AG10803 (cell line): Measurements from ENCODE around the gene POU5F1.
"Not testable (repeated sequence)": the region's sequence is repeated elsewhere in the genome, so short reads cannot be mapped to it uniquely, and the experiment has no call there.

Experiments used
- DNase-seq: peaks from one replicate; pipeline ENCODE4 v3.0.0; 2010; ENCODE audit warnings: low read depth
- H3K4me3 ChIP-seq: 2 replicates; pipeline ENCODE4 v1.5.1; 2011; ENCODE audit warnings: mild to moderate bottlenecking, low read length, control low read depth
- TF ChIP-seq, protein P1 (sequence below): conservative IDR thresholded peaks from 2 replicates; pipeline ENCODE4 v1.5.1; 2011; ENCODE audit warnings: mild to moderate bottlenecking, low read length, control low read depth, inconsistent platforms

Gene POU5F1

DNA sequence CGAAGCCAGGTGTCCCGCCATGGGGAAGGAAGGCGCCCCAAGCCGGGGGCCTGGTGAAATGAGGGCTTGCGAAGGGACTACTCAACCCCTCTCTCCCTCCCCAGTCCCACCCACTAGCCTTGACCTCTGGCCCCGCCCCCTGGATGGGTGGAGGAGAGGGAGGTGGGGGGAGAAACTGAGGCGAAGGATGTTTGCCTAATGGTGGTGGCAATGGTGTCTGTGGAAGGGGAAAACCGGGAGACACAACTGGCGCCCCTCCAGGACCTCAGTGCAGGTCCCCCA lies at the start of gene POU5F1:
TSS of gene POU5F1 (minus strand) at position 83 of the 282 bp plus-strand sequence. CDS start at position 21, 62 bp downstream.
- H3K4me3 ChIP-seq, result no peak within 1 kb of the TSS
- DNase-seq, result no peak
- TF ChIP-seq, protein P1, sequence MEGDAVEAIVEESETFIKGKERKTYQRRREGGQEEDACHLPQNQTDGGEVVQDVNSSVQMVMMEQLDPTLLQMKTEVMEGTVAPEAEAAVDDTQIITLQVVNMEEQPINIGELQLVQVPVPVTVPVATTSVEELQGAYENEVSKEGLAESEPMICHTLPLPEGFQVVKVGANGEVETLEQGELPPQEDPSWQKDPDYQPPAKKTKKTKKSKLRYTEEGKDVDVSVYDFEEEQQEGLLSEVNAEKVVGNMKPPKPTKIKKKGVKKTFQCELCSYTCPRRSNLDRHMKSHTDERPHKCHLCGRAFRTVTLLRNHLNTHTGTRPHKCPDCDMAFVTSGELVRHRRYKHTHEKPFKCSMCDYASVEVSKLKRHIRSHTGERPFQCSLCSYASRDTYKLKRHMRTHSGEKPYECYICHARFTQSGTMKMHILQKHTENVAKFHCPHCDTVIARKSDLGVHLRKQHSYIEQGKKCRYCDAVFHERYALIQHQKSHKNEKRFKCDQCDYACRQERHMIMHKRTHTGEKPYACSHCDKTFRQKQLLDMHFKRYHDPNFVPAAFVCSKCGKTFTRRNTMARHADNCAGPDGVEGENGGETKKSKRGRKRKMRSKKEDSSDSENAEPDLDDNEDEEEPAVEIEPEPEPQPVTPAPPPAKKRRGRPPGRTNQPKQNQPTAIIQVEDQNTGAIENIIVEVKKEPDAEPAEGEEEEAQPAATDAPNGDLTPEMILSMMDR, result no peak

DNA sequence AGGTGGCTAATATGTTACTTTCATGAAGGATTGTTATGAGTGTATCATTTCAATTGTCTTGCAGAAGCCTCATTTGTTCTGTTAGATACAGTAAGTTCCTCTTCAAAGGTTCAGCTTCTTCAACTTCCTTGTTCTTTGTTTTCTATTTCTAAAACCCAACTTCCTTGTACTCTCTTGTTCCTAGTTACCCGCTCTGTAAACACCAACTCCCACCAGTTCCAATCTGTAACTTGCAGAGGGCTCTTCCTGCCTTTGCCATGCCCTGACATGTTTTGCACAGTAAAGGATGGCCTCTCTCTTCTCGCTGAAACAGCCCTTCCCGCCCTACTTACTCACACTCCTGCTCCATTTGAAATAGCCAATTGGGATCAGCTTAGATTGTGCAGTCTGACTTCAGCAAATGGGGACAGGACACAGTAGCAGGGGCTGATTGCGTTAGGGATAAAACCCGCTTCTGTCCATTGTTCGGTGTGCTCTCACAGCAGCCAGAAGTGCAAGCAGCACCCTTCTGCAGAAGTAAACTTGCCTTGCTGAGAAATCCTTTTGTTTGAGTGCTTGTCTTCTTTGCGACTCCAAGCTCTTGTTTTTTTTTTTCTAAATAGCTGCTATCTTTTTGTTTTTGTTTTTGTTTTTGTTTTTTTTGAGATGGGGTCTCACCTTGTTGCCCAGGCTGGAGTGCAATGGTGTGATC lies 45.9 kb upstream of the POU5F1 start:
- DNase-seq, result no peak
- H3K4me3 ChIP-seq, result no peak overlapping the region
- TF ChIP-seq, protein P1, result no peak

DNA sequence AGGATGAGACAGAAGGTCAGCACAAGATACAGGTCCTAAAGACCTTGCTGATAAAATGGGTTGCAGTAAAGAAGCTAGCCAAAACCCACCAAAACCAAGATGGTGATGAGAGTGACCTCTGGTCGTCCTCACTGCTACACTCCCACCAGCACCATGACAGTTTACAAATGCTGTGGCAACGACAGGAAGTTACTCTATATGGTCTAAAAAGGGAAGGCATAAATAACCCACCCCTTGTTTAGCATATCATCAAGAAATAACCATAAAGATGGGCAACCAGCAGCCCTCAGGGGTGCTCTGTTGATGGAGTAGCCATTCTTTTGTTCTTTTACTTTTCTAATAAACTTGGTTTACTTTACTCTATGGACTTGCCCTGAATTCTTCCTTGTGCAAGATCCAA lies 44.7 kb upstream of the POU5F1 start:
- not testable (repeated sequence) for DNase-seq, H3K4me3 ChIP-seq

DNA sequence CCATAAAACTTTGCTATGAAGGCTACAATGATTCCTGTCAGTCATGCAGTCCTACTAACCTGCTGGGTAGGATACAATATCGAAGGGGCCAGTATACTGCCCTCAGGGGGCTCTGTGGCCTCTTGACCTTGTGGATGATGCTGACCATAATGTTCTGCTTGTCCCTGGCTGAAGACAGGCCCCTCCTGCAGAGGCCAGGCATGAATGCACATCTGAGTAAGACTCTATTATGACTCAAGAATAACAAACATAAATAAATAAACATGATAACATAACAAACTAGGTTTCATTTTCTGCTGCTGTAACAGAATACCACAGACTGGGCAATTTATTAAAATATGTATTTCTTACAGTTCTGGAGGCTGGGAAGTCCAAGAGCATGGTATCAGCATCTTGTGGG lies 44.0 kb upstream of the POU5F1 start:
- no peak for DNase-seq
- H3K4me3 ChIP-seq, result no peak overlapping the region
- TF ChIP-seq, protein P1, result no peak

DNA sequence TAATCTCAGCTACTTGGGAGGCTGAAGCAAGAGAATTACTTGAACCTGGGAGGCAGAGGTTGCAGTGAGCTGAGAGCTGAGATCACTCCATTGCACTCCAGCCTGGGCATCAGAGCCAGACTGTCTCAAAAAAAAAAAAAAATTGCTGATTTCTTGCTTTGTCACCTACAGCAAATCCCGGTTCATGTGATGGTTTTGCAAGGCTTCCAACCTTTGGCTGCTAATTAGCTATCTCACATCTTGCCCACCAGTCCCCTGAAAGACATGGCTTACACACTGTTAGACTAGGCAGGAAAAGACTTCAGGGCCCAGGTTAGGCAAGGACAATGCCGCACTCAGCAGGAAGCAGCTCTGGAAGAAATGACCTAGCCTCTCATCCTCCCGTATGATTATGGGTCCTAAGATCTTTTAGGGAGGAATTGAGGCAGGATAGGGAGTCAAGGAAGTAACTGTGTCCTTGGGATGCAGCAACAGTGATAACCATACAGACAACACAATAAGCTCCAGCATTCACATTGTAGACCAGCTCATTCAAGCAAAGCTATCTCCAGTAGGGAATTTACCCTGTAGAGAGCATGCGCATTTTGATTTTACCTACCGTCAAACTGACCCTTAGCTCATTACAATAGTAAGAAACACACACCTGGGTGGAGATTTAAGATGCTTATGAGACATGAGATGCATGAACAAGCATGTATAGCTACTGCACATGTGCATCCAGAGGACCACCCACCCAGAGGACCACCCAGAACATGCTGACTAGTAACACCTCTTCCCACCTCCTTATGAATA lies 40.5 kb upstream of the POU5F1 start:
- no peak for DNase-seq
- TF ChIP-seq, protein P1, result no peak
- H3K4me3 ChIP-seq, result no peak overlapping the region

DNA sequence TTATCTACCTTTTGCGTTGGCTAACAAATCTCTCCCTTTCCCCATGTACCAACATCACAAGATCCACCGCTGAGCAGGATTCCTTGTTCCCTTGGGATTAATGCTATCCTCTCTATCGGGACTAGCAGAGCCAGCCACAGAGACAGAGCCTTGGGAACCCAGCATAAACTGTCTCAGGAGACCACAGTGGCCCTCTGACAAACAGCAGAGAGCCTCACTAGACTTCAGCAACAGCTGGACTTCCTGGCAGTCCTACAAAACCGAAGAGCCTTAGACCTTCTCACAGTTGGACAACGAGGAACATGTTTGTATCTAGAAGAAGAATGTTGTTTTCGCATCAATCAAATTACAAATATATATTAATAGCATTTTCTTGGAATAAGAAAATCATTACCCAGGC lies 39.6 kb upstream of the POU5F1 start:
- TF ChIP-seq, protein P1, result no peak
- peak; percentile 45 for DNase-seq
- no peak overlapping the region for H3K4me3 ChIP-seq

DNA sequence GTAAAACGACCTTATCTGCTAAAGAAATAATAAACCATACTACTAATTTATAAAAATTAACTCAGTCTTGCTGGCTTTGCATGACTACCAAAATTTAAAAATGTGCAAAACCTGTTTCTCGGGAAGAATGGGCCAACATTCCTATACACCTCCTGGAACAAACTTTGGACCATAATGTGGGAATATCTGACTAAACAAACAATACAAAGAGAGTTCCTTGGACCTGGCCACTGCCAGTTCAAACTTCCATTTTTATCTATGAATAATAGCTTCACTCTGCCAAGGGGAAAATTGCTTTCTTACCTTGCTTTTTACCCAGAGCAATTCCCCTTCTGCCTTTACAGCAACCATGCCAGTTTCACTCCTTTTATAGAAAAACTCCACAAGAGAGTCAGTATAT lies 38.7 kb upstream of the POU5F1 start:
- H3K4me3 ChIP-seq, result no peak overlapping the region
- TF ChIP-seq, protein P1, result no peak
- no peak for DNase-seq
